T-helper 17 cell (primary cell): Measurements from ENCODE around the gene CABYR. TPM values are rescaled to one million over a fixed set of nuclear protein-coding genes. Genes with fewer than 3 reads are reported as not detected.

Source experiments
- ATAC-seq: fragments of 150-1000 bp; cut with Tn5 transposase; 2 replicates; pipeline ENCODE4 v1.10.0; 2021; ENCODE audit warnings: mild to moderate bottlenecking, moderate library complexity
- DNase-seq, 3 donors: peaks; one replicate each; pipeline versions ENCODE4 v3.0.0 to v3.0.0-alpha.2; 2020 to 2021
- H3K9me3 ChIP-seq: one replicate; pipeline ENCODE4 v1.7.0; 2013; ENCODE audit warnings: low read length, mild to moderate bottlenecking; ENCODE audit not compliant: control insufficient read depth, poor library complexity, severe bottlenecking
- H3K27ac Mint-ChIP-seq: one replicate; pipeline ENCODE4 v1.8.0; 2022; ENCODE audit warnings: mild to moderate bottlenecking, moderate library complexity, mixed read lengths
- H3K27me3 Mint-ChIP-seq: one replicate; pipeline ENCODE4 v1.8.0; 2022; ENCODE audit warnings: mixed read lengths
- H3K36me3 Mint-ChIP-seq: one replicate; pipeline ENCODE4 v1.8.0; 2022; ENCODE audit warnings: low read depth, mixed read lengths
- H3K4me1 Mint-ChIP-seq: one replicate; pipeline ENCODE4 v1.8.0; 2022; ENCODE audit warnings: mild to moderate bottlenecking, mixed read lengths
- H3K4me3 Mint-ChIP-seq: one replicate; pipeline ENCODE4 v1.8.0; 2022; ENCODE audit warnings: mild to moderate bottlenecking, moderate library complexity, mixed read lengths
- total RNA-seq, 4 donors: library from RNA in 2 of 4; stranded (reverse) in 2 of 4; gene quantifications; one replicate each; pipeline ENCODE4 v1.2.3 and lab custom pipeline; 2022 to 2026

CABYR gene
- total RNA-seq, 2 donors from 2014 or later = 2.4 to 2.6 TPM

- Mint-ChIP-seq H3K27ac (peak overlapping the region; percentile 27), H3K4me3 (no peak overlapping the region), H3K4me1 (peaks cover 4% of the 10 kb centered on the region), H3K27me3 (peaks cover 9% of the 10 kb centered on the region), H3K36me3 (peaks cover 7% of the 10 kb centered on the region)
- ATAC-seq = no peak
- H3K9me3 ChIP-seq = no peaks in the 10 kb centered on the region
- DNase-seq = no peak
These were observed 48.8 kb downstream of the CABYR start for GRCh38 chr18:24187689-24188088.

- ATAC-seq (no peak), DNase-seq (no peak)
- peaks cover 7% of the 10 kb centered on the region for H3K36me3 Mint-ChIP-seq
- peak overlapping the region; percentile 27 for H3K27ac Mint-ChIP-seq
- H3K9me3 ChIP-seq = no peaks in the 10 kb centered on the region
- H3K4me1 Mint-ChIP-seq = peaks cover 4% of the 10 kb centered on the region
- peaks cover 11% of the 10 kb centered on the region for H3K27me3 Mint-ChIP-seq
- no peak overlapping the region for H3K4me3 Mint-ChIP-seq
These were observed 49.3 kb downstream of the CABYR start for GRCh38 chr18:24188120-24188519.

- H3K9me3 ChIP-seq = no peaks in the 10 kb centered on the region
- H3K4me1 Mint-ChIP-seq = peaks cover 4% of the 10 kb centered on the region
- ATAC-seq = no peak
- DNase-seq = no peak
- H3K27ac Mint-ChIP-seq = no peak overlapping the region
- peaks cover 7% of the 10 kb centered on the region for H3K36me3 Mint-ChIP-seq
- H3K4me3 Mint-ChIP-seq = no peak overlapping the region
- peaks cover 17% of the 10 kb centered on the region for H3K27me3 Mint-ChIP-seq
These were observed 50.2 kb downstream of the CABYR start for GRCh38 chr18:24189007-24189528.

DNA sequence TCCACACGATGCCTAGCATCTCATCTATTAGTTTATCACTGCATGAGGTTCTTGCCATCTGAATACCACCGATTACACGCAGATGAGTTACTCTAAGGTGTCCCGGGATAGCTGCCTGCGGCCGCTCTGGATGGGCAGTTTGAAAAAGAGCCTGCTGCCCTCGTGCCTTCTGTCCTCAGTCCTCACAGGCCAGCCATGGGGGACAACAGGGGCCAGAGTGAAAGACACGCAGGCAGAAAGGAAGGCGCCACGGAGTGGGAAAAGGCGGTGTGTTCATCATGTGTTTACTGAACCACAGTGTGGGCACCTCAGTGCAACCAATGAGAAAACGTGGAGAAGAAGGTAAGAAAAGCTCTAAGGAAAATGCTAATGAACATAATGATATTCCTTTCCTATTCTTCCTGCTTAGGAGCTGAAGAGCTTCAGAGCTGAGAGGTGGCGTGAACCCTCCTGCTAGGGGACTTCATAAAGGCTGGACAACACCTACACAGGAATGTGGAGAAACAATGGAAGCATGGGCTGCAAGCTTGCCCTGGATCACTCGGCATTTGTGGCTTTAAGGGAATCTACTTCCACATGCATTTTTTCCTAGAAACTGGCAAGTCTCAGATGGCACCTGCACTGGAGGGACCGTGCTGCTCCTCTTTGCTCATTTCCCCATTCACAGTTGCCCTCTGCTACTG, 50.9 kb downstream of the CABYR start:
- DNase-seq = no peak
- H3K36me3 Mint-ChIP-seq = peaks cover 4% of the 10 kb centered on the region
- no peak overlapping the region for H3K27ac Mint-ChIP-seq
- peaks cover 4% of the 10 kb centered on the region for H3K4me1 Mint-ChIP-seq
- H3K9me3 ChIP-seq = no peaks in the 10 kb centered on the region
- H3K4me3 Mint-ChIP-seq = no peak overlapping the region
- H3K27me3 Mint-ChIP-seq = peaks cover 17% of the 10 kb centered on the region
- no peak for ATAC-seq

DNA sequence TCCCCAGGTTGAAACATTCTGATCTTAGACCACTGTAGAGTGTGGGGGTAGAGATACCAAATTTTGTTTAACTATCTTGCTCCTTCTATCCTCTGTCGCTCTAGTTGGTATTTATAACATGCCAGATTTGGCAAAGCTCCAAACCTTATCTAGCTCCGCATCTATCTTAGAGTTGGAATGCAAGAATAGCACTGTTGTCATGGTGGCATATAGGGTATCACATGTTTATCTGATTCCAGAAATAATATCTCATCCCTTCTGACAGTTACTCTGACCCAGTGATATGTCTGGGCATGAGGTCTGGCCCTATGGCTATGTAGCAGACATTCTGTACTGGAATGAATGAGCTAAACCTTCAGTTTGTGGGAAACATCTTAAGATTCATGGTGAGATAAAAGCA, 51.7 kb downstream of the CABYR start:
- no peak for ATAC-seq
- peaks cover 4% of the 10 kb centered on the region for H3K36me3 Mint-ChIP-seq
- no peak overlapping the region for H3K4me3 Mint-ChIP-seq
- peaks cover 17% of the 10 kb centered on the region for H3K27me3 Mint-ChIP-seq
- H3K4me1 Mint-ChIP-seq = peaks cover 4% of the 10 kb centered on the region
- H3K9me3 ChIP-seq = no peaks in the 10 kb centered on the region
- H3K27ac Mint-ChIP-seq = no peak overlapping the region
- no peak for DNase-seq

- DNase-seq (no peak), ATAC-seq (no peak)
- Mint-ChIP-seq H3K27ac (no peak overlapping the region), H3K36me3 (peaks cover 4% of the 10 kb centered on the region), H3K4me1 (no peaks in the 10 kb centered on the region), H3K4me3 (no peak overlapping the region), H3K27me3 (peaks cover 17% of the 10 kb centered on the region)
- no peaks in the 10 kb centered on the region for H3K9me3 ChIP-seq
These were observed 56.6 kb downstream of the CABYR start for GRCh38 chr18:24195296-24196053.

DNA sequence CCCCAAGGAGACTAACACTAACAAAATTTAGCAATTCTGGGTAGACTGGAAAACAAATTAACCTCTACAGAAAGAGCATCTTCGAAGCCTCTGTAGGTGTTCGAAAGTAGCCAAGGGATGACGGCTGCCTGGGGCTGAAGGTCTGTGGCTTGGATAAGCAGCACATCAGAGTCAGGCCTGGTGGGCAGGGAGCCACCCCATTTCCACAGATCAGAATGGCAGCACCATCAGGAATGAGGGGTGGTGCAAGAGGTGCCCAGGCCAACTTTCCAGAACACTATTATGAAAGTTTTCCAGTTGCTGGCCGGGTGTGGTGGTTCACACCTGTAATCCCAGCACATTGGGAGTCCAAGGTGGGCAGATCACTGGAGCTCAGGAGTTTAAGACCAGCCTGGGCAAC, 57.9 kb downstream of the CABYR start:
- no peak overlapping the region for H3K27ac Mint-ChIP-seq
- DNase-seq = no peak
- H3K9me3 ChIP-seq = no peaks in the 10 kb centered on the region
- H3K4me3 Mint-ChIP-seq = no peak overlapping the region
- H3K4me1 Mint-ChIP-seq = no peaks in the 10 kb centered on the region
- no peak for ATAC-seq
- H3K36me3 Mint-ChIP-seq = peaks cover 2% of the 10 kb centered on the region
- peaks cover 17% of the 10 kb centered on the region for H3K27me3 Mint-ChIP-seq

GRCh38 chr18:24197412-24197811, 58.5 kb downstream of the CABYR start:
- no peak for DNase-seq

GRCh38 chr18:24198461-24198860, 59.6 kb downstream of the CABYR start:
- no peak overlapping the region for H3K4me3 Mint-ChIP-seq
- no peak overlapping the region for H3K27ac Mint-ChIP-seq
- H3K9me3 ChIP-seq = no peaks in the 10 kb centered on the region
- H3K27me3 Mint-ChIP-seq = peaks cover 4% of the 10 kb centered on the region
- DNase-seq (no peak), ATAC-seq (no peak)
- H3K4me1 Mint-ChIP-seq = no peaks in the 10 kb centered on the region
- H3K36me3 Mint-ChIP-seq = no peaks in the 10 kb centered on the region

More at GRCh38 chr18:24197412-24197811, 58.5 kb downstream of the CABYR start:
- H3K36me3 Mint-ChIP-seq = peaks cover 1% of the 10 kb centered on the region
- H3K4me1 Mint-ChIP-seq = no peaks in the 10 kb centered on the region
- H3K27ac Mint-ChIP-seq = no peak overlapping the region
- H3K27me3 Mint-ChIP-seq = peaks cover 11% of the 10 kb centered on the region
- ATAC-seq = no peak
- H3K9me3 ChIP-seq = no peaks in the 10 kb centered on the region
- no peak overlapping the region for H3K4me3 Mint-ChIP-seq

GRCh38 chr18:24199372-24199962, 60.6 kb downstream of the CABYR start:
- H3K9me3 ChIP-seq = no peaks in the 10 kb centered on the region
- Mint-ChIP-seq H3K27me3 (no peaks in the 10 kb centered on the region), H3K4me3 (no peak overlapping the region), H3K27ac (no peak overlapping the region), H3K36me3 (no peaks in the 10 kb centered on the region), H3K4me1 (no peaks in the 10 kb centered on the region)
- no peak for DNase-seq
- ATAC-seq = no peak

GRCh38 chr18:24200494-24201290, 61.8 kb downstream of the CABYR start:
- no peaks in the 10 kb centered on the region for H3K27me3 Mint-ChIP-seq
- no peak overlapping the region for H3K27ac Mint-ChIP-seq
- H3K4me3 Mint-ChIP-seq = no peak overlapping the region
- DNase-seq (no peak), ATAC-seq (no peak)
- H3K4me1 Mint-ChIP-seq = no peaks in the 10 kb centered on the region
- no peaks in the 10 kb centered on the region for H3K36me3 Mint-ChIP-seq
- no peaks in the 10 kb centered on the region for H3K9me3 ChIP-seq

DNA sequence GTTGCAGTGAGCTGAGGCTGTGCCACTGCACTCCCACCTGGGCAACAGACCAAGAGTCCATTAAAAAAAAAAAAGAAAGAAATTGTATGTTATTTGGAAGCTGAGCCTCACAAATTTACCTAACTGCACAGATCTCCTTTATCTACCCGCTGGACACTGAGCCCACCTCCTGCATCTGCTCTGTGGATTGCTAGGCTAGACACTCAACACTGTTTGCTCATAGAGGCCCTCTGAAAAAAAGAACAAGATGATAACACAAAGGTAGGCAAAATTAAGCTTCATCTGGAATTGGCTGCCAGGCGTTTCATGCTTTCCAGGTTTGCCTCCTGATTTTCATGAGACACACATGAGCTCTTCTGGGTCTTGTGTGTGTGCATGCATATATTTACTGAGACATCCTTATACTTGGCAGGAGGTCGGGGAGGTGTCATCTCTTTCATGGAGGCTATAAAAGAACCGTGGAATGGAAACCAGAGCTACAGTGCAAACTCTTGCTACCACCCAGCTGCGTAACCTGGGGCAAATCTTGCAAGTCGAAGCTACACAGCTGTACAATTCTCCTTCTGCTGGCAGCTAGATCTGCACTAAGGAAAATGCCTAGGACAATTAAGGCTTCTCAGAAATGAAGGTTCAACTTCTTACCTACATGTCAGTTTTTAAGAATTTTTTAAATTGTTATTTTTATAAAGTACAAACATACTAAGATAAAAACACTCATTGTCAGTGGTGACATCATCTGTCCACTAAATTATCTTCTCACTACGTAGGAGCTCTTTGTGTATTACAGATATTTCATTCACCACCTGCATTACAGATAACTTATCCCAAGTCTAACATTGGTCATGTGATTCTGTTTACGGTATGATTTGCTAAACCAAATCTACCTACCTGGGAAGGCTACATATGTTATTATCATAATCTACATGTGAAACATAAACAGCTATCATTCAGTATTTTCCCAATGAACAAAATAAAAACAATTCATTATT, 63.1 kb downstream of the CABYR start:
- Mint-ChIP-seq H3K4me3 (no peak overlapping the region), H3K27ac (no peak overlapping the region), H3K4me1 (no peaks in the 10 kb centered on the region), H3K36me3 (no peaks in the 10 kb centered on the region), H3K27me3 (no peaks in the 10 kb centered on the region)
- ATAC-seq = no peak
- no peaks in the 10 kb centered on the region for H3K9me3 ChIP-seq
- DNase-seq = no peak
